Stimulated activated CD8-positive, alpha-beta memory T cell treated with anti-CD3 and anti-CD28 coated beads, Interleukin-4, amount 100 ng/mL, for 4 hours (primary cell): ENCODE data around the gene CIAO3.
"Not testable (repeated sequence)": the region's sequence is repeated elsewhere in the genome, so short reads cannot be mapped to it uniquely, and the experiment has no call there.

Experiments
- DNase-seq, 2 donors: peaks; one replicate each; pipeline ENCODE4 v3.0.0-alpha.2; 2020; ENCODE audit warnings: low read depth in 2 of 2, low spot score in 1 of 2

Gene CIAO3

DNA sequence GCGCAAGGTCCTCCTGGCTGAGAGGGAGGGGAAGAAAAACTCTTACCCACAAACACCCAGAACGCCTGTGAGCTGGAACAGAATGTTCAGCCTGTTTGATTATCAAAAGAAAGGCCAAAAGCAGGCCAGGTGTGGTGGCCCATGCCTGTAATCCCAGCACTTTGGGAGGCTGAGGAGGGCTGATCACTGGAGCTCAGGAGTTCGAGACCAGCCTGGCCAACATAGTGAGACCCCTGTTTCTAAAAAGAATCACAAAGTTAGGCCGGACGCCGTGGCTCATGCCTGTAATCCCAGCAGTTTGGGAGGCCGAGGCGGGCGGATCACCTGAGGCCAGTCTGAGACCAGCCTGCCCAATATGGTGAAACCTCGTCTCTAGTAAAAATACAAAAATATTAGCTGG is 35.5 kb upstream of the CIAO3 start:
- DNase-seq = not testable (repeated sequence)

- DNase-seq = no peak
These were observed 34.5 kb upstream of the CIAO3 start for GRCh38 chr16:775236-775796.

- no peak for DNase-seq
These were observed 33.5 kb upstream of the CIAO3 start for GRCh38 chr16:774086-775001.

- DNase-seq = no peak
These were observed 32.2 kb upstream of the CIAO3 start for GRCh38 chr16:772959-773358.

GRCh38 chr16:770411-770810 is 29.6 kb upstream of the CIAO3 start:
- DNase-seq = no peak

GRCh38 chr16:769934-770333 is 29.1 kb upstream of the CIAO3 start:
- DNase-seq = no peak

- no peak for DNase-seq
These were observed 28.5 kb upstream of the CIAO3 start for GRCh38 chr16:769184-769784.

- DNase-seq = no peak
These were observed 27.6 kb upstream of the CIAO3 start for GRCh38 chr16:768428-768827.

- DNase-seq = no peak
These were observed 27.0 kb upstream of the CIAO3 start for GRCh38 chr16:767743-768235.

DNA sequence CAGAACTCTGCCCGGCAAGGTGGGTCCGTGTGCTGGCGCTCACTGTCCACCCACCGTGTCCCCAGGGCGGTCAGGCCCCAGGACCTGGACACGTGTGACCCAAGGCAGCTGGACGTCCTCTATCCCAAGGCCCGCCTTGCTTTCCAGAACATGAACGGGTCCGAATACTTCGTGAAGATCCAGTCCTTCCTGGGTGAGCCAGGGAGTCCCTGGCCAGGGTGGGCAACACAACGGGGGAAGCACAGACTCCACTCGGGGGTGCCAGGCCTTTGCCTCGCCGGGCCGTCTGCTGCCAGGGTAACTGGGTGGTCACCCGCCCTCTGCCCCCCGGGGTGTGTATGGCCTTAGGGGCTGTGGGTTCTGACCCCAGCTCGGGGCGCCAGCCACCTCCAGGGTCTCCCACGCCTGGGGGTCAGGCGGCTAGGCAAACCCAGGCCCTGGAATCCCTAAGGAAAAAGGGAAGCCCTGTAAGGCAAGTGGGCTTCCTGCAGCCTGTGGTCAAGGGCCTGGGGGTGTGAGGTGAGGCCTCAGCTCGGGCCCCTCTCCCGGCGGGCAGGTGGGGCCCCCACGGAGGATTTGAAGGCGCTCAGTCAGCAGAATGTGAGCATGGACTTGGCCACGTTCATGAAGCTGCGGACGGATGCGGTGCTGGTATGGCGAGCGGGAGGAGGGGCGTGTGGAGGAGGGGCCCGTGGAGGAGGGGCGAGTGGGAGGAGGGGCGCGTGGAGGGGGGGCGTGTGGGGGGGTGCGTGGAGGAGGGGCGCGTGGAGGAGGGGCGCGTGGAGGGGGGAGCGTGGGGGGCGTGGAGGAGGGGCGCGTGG is 26.2 kb upstream of the CIAO3 start:
- no peak for DNase-seq

DNA sequence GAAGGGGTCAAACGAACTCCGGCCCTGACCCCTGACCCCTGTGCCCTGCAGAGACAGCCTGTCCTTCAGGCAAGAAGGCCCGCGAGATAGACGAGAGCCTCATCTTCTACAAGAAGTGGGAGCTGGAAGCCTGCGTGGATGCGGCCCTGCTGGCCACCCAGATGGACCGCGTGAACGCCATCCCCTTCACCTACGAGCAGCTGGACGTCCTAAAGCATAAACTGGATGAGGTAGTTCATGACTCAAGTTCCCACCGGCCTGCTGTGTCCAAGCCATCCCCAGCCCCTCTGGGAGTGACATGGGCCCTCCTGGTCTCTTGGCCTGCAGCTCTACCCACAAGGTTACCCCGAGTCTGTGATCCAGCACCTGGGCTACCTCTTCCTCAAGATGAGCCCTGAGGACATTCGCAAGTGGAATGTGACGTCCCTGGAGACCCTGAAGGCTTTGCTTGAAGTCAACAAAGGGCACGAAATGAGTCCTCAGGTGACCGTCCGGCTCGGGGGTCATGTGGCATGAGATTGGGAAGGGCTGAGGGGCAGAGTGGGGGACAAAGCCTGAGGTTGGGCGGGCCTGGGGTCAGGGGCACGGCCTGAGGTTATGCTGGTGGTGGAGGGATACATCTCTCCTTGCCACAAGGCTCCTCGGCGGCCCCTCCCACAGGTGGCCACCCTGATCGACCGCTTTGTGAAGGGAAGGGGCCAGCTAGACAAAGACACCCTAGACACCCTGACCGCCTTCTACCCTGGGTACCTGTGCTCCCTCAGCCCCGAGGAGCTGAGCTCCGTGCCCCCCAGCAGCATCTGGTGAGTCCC is 25.4 kb upstream of the CIAO3 start:
- no peak for DNase-seq

GRCh38 chr16:765488-765865 is 24.7 kb upstream of the CIAO3 start:
- no peak for DNase-seq

DNA sequence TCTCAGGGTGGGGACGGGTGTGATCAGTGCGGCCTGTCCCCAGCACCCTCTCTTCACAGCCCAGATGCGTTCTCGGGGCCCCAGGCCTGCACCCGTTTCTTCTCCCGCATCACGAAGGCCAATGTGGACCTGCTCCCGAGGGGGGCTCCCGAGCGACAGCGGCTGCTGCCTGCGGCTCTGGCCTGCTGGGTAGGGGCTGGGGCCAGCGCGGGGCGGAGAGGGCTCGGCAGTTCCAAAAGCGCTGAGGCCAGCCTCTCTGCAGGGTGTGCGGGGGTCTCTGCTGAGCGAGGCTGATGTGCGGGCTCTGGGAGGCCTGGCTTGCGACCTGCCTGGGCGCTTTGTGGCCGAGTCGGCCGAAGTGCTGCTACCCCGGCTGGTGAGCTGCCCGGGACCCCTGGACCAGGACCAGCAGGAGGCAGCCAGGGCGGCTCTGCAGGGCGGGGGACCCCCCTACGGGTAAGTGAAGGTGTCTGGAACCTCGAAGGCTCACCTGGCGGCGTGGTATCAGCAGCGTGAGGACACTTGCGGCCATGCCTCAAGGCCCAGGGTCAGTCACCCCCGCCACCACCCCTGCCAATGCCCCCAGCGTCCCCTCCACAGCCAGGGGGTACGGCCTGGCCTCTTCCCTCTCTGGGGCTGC is 24.2 kb upstream of the CIAO3 start:
- DNase-seq = no peak

GRCh38 chr16:764184-764750 is 23.5 kb upstream of the CIAO3 start:
- no peak for DNase-seq

DNA sequence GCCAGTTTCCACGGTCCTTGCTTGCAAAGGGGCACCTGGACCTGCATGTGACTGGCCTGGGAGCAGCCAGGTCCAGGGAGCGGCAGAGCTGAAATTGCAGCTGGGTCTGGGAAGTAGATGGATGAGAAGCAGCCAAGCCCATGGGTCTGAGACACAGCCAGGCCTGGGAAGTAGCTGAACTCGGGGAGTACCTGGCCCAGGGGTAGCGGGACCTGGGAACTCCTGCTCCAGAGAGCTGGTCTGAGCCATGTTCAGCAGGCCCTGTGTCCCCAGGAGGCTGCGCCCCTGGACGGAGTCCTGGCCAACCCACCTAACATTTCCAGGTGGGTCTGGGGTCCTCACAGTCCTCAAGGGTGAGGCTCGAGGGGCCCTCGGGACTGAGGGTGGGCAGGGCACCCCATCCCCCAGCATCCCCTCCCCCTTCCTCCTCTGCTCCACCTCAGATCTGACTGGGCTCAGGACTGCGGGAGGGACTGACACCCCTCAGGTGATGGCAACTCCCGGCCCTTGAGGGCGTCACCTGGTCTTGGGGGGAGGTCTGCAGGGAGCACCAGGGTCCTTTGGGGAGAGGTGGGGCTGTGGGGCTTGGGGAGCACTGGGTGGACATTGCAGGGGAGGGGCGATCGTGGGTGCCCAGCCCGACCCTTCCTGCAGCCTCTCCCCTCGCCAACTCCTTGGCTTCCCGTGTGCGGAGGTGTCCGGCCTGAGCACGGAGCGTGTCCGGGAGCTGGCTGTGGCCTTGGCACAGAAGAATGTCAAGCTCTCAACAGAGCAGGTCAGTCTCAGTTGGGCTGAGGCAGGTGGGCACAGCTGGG is 22.8 kb upstream of the CIAO3 start:
- DNase-seq = no peak

GRCh38 chr16:762595-763268 is 21.9 kb upstream of the CIAO3 start:
- DNase-seq = no peak

GRCh38 chr16:761625-762513 is 21.1 kb upstream of the CIAO3 start:
- DNase-seq = no peak
